ENCODE data around the gene MDN1.

DNA sequence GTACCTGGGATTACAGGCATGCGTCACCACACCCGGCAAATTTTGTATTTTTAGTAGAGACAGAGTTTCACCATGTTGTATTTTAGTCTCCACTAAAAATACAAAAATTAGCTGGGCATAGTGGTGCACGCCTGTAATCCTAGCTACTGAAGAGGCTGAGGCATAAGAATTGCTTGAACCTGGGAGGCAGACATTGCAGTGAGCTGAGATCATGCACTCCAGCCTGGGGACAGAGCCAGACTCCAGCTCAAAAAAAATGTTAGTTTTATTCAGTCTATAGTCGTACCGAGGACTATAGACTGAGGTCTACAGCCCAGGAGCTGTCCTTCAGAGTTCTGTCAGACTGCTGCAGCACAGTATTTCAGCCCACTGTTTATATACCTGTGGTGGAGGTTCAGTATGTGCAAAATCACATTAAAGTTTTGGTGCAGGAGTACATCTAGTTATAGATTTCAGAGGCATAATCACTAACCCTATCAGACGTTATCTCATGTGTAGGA lies 6.5 kb upstream of the MDN1 start:
- TF ChIP-seq, protein P1, sequence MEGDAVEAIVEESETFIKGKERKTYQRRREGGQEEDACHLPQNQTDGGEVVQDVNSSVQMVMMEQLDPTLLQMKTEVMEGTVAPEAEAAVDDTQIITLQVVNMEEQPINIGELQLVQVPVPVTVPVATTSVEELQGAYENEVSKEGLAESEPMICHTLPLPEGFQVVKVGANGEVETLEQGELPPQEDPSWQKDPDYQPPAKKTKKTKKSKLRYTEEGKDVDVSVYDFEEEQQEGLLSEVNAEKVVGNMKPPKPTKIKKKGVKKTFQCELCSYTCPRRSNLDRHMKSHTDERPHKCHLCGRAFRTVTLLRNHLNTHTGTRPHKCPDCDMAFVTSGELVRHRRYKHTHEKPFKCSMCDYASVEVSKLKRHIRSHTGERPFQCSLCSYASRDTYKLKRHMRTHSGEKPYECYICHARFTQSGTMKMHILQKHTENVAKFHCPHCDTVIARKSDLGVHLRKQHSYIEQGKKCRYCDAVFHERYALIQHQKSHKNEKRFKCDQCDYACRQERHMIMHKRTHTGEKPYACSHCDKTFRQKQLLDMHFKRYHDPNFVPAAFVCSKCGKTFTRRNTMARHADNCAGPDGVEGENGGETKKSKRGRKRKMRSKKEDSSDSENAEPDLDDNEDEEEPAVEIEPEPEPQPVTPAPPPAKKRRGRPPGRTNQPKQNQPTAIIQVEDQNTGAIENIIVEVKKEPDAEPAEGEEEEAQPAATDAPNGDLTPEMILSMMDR (conservative IDR thresholded peaks at IDR 0.05; ENCODE audit: low read length) = no peak
- no peak for TF ChIP-seq EZH2phosphoT487 (IDR thresholded peaks at IDR 0.05; ENCODE audit: borderline replicate concordance, low read depth, low read length)

Measured in OCI-LY7 (cell line).